Measurements from ENCODE around the gene ADAM12.

GRCh38 chr10:126185676-126186447 lies 202.4 kb downstream of the ADAM12 start:
- TF ChIP-seq ZNF274 (IDR thresholded peaks at IDR 0.05; ENCODE audit: low read depth, low read length) (no peak), SUZ12 (IDR thresholded peaks at IDR 0.05; ENCODE audit: extremely low read depth, insufficient read depth, insufficient read length) (no peak), YY1 (IDR thresholded peaks at IDR 0.05; ENCODE audit: insufficient read depth, insufficient read length) (no peak)

All from NT2/D1 (cell line).